T-helper 2 cell treated with Interferon-gamma antibody and Interleukin-4, amounts not matched to agents 5 μg/mL and 100 μg/mL, for 36 hours (primary cell): ENCODE results near the gene RBM28.

Experiments
- DNase-seq: peaks from one replicate; pipeline ENCODE4 v3.0.0; 2021; ENCODE audit warnings: low spot score
- H3K27ac Mint-ChIP-seq: one replicate; pipeline ENCODE4 v1.8.0; 2021; ENCODE audit warnings: mild to moderate bottlenecking, mixed read lengths
- H3K27me3 Mint-ChIP-seq: one replicate; pipeline ENCODE4 v1.8.0; 2021; ENCODE audit warnings: low read depth, mixed read lengths
- H3K36me3 Mint-ChIP-seq: one replicate; pipeline ENCODE4 v1.8.0; 2021; ENCODE audit warnings: low read depth, mixed read lengths
- H3K4me1 Mint-ChIP-seq: one replicate; pipeline ENCODE4 v1.8.0; 2021; ENCODE audit warnings: low read depth, mixed read lengths
- H3K4me3 Mint-ChIP-seq: one replicate; pipeline ENCODE4 v1.8.0; 2022; ENCODE audit warnings: mild to moderate bottlenecking, moderate library complexity, mixed read lengths
- H3K9me3 Mint-ChIP-seq: one replicate; pipeline ENCODE4 v1.8.0; 2021; ENCODE audit warnings: mixed read lengths

Gene RBM28

DNA sequence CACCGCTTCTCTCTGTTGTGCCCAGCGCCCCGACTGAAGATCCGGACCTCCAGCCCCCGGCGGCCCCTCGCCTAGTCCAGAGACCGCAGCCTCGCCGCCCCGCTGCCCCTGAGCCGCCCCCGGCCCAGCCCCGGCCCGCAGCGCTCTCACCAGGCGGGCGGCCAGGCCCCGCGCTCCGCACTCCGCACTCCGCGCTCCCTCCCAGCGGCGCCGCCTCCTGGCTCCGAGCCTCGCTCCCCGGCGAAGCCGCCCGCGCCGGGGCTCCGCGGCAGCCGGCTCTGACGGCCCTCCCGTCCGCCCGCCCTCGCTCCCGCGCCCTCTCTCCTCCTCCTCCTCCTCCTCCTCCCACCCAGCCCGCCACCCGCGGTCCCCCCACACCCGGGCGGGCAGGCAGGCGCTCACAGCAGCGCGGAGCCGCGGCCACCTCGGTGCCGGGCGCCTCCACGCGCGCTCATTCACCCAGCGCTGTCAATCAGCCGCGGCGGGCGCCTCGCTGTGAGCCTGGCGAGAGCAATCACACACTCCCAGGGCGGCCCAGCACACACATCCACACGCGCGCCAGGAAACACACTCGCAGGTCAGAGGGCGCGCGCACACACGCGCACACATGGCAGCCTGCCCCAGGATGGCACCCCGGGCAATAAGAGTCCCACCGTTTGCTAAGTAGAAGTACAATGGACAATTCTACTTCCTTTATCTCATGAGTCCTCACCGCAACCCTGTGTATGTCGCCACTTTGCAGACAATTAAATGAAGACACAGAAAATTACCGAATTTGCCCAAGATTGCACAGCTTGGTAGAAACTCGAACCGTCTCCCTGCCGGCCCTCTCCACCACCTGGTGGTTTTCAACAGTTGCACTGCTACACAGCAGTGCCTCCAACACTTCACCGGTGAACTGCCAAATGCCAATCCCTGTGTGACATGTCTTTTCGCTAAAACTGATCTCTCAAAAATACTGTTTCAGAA lies 18.0 kb upstream of the RBM28 start, which contains the start of gene PRRT4:
Gene PRRT4 (minus strand): TSS at position 280 of the 969 bp plus-strand sequence.
- peak within 1 kb of the TSS; percentile 74 for H3K4me3 Mint-ChIP-seq
- H3K27me3 Mint-ChIP-seq: peaks cover 82% of the 10 kb centered on the region
- H3K4me1 Mint-ChIP-seq: peaks cover 15% of the 10 kb centered on the region
- H3K36me3 Mint-ChIP-seq: no peaks in the 10 kb centered on the region
- peak; percentile 27 for DNase-seq
- no peaks in the 10 kb centered on the region for H3K9me3 Mint-ChIP-seq
- peak within 1 kb of the TSS; percentile 28 for H3K27ac Mint-ChIP-seq

- Mint-ChIP-seq H3K9me3 (no peaks in the 10 kb centered on the region), H3K4me1 (peaks cover 20% of the 10 kb centered on the region), H3K27me3 (peaks cover 76% of the 10 kb centered on the region), H3K36me3 (no peaks in the 10 kb centered on the region), H3K4me3 (no peak overlapping the region), H3K27ac (no peak overlapping the region)
- DNase-seq: no peak
These were observed 16.6 kb upstream of the RBM28 start for GRCh38 chr7:128360359-128360678.

DNA sequence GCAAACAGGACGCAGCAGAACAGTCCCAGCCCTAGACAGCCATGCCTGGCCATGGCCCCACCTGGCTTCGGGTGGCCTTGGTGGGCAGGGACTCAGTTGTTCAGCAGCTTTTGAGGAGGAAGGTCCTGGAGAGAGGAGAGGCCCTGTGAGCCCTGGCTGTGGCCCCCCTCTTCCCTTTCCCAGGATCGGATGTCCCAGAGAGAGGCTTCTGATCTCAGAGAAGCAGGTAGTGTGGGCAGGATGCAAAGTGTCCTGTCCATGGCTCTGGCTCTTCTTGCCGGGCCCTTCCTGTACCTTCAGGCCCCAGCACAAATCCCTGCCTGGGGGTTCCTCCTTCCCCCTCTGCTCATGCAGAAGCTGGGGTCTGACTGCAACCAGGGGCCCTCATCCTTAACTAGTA lies 16.2 kb upstream of the RBM28 start:
- H3K27ac Mint-ChIP-seq: no peak overlapping the region
- H3K36me3 Mint-ChIP-seq: no peaks in the 10 kb centered on the region
- H3K4me1 Mint-ChIP-seq: peaks cover 20% of the 10 kb centered on the region
- no peaks in the 10 kb centered on the region for H3K9me3 Mint-ChIP-seq
- no peak for DNase-seq
- H3K27me3 Mint-ChIP-seq: peaks cover 72% of the 10 kb centered on the region
- H3K4me3 Mint-ChIP-seq: no peak overlapping the region

GRCh38 chr7:128359336-128359735 lies 15.6 kb upstream of the RBM28 start:
- DNase-seq: no peak
- peaks cover 20% of the 10 kb centered on the region for H3K4me1 Mint-ChIP-seq
- no peaks in the 10 kb centered on the region for H3K36me3 Mint-ChIP-seq
- H3K27me3 Mint-ChIP-seq: peaks cover 70% of the 10 kb centered on the region
- H3K27ac Mint-ChIP-seq: no peak overlapping the region
- no peaks in the 10 kb centered on the region for H3K9me3 Mint-ChIP-seq
- H3K4me3 Mint-ChIP-seq: no peak overlapping the region

DNA sequence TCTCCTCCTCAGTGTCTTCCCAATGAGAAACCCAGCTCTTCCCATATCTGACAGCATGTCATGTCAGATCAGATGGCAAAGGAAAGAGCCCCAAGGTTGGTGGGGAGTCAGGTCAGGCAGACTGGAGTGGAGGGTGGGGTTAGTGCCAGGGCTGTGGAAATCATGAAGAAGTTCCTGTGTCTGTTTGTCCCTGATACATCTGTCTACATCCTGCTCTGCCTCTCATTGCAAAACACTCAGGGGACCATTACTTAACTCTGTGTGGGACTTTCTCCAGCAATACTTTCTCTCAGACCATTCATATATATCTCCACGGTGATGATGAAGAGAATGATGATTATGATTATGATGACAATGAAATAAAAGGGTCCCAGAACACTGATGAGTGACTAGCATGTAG lies 14.5 kb upstream of the RBM28 start:
- no peaks in the 10 kb centered on the region for H3K9me3 Mint-ChIP-seq
- DNase-seq: no peak
- H3K36me3 Mint-ChIP-seq: no peaks in the 10 kb centered on the region
- H3K27ac Mint-ChIP-seq: no peak overlapping the region
- peaks cover 20% of the 10 kb centered on the region for H3K4me1 Mint-ChIP-seq
- H3K4me3 Mint-ChIP-seq: no peak overlapping the region
- peaks cover 70% of the 10 kb centered on the region for H3K27me3 Mint-ChIP-seq

DNA sequence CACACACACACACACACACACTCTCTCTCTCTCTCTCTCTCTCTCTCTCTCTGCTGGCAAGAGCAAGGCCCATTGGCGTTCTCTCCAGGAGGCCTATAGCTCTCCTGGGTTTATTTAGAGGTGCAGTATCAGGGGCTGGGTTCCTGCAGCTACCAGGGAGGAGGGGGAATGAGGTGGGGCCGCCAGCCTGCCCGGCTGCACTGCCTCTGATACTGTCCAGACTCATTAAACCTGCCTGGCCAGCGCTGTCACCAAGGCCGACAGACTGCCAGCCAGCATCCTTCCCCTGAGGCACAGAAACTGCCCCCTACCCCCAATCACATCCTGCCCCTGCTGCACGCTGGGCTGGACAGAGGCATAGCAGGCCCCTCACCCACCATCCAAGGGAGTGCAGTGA lies 13.5 kb upstream of the RBM28 start:
- peaks cover 14% of the 10 kb centered on the region for H3K4me1 Mint-ChIP-seq
- H3K9me3 Mint-ChIP-seq: no peaks in the 10 kb centered on the region
- H3K36me3 Mint-ChIP-seq: no peaks in the 10 kb centered on the region
- H3K27me3 Mint-ChIP-seq: peaks cover 69% of the 10 kb centered on the region
- H3K27ac Mint-ChIP-seq: no peak overlapping the region
- DNase-seq: no peak
- H3K4me3 Mint-ChIP-seq: no peak overlapping the region

- H3K27me3 Mint-ChIP-seq: peaks cover 63% of the 10 kb centered on the region
- H3K4me3 Mint-ChIP-seq: no peak overlapping the region
- no peak for DNase-seq
- H3K9me3 Mint-ChIP-seq: no peaks in the 10 kb centered on the region
- H3K4me1 Mint-ChIP-seq: peaks cover 9% of the 10 kb centered on the region
- H3K36me3 Mint-ChIP-seq: no peaks in the 10 kb centered on the region
- H3K27ac Mint-ChIP-seq: no peak overlapping the region
These were observed 13.0 kb upstream of the RBM28 start for GRCh38 chr7:128356546-128357216.

- Mint-ChIP-seq H3K4me1 (peaks cover 4% of the 10 kb centered on the region), H3K4me3 (peak overlapping the region; percentile 27), H3K9me3 (no peaks in the 10 kb centered on the region), H3K27ac (no peak overlapping the region), H3K36me3 (no peaks in the 10 kb centered on the region), H3K27me3 (peaks cover 64% of the 10 kb centered on the region)
- no peak for DNase-seq
These were observed 9.9 kb upstream of the RBM28 start for GRCh38 chr7:128353610-128354009.

- Mint-ChIP-seq H3K9me3 (no peaks in the 10 kb centered on the region), H3K4me3 (peak overlapping the region; percentile 27), H3K27ac (no peak overlapping the region), H3K27me3 (peaks cover 62% of the 10 kb centered on the region), H3K4me1 (peaks cover 4% of the 10 kb centered on the region), H3K36me3 (no peaks in the 10 kb centered on the region)
- no peak for DNase-seq
These were observed 9.5 kb upstream of the RBM28 start for GRCh38 chr7:128353189-128353588.

GRCh38 chr7:128352636-128353035 lies 8.9 kb upstream of the RBM28 start:
- Mint-ChIP-seq H3K27ac (no peak overlapping the region), H3K27me3 (peaks cover 61% of the 10 kb centered on the region), H3K9me3 (no peaks in the 10 kb centered on the region), H3K4me1 (peaks cover 5% of the 10 kb centered on the region), H3K36me3 (no peaks in the 10 kb centered on the region), H3K4me3 (peak overlapping the region; percentile 24)
- DNase-seq: no peak

DNA sequence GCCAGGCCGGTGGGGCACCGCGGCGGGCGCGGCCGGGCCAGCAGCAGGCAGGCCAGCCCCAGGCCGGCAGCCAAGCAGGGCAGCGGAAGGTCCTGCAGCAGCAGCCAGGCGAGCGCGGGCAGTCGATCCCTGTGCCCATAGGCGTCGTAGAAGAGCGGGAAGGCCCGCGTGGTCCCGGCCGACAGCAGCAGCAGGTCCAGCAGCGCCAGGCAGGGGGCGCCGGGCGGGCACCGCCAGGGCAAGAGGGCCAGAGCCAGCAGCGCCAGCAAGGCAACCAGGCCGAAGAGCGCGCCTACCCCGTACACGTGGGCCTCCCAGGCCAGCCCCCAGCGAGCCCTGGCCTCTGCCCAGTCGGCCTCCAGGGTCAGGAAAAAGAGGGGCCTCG lies 8.4 kb upstream of the RBM28 start:
- Mint-ChIP-seq H3K4me1 (peaks cover 7% of the 10 kb centered on the region), H3K36me3 (no peaks in the 10 kb centered on the region), H3K9me3 (no peaks in the 10 kb centered on the region), H3K27me3 (peaks cover 60% of the 10 kb centered on the region), H3K27ac (no peak overlapping the region), H3K4me3 (no peak overlapping the region)
- peak; percentile 30 for DNase-seq

DNA sequence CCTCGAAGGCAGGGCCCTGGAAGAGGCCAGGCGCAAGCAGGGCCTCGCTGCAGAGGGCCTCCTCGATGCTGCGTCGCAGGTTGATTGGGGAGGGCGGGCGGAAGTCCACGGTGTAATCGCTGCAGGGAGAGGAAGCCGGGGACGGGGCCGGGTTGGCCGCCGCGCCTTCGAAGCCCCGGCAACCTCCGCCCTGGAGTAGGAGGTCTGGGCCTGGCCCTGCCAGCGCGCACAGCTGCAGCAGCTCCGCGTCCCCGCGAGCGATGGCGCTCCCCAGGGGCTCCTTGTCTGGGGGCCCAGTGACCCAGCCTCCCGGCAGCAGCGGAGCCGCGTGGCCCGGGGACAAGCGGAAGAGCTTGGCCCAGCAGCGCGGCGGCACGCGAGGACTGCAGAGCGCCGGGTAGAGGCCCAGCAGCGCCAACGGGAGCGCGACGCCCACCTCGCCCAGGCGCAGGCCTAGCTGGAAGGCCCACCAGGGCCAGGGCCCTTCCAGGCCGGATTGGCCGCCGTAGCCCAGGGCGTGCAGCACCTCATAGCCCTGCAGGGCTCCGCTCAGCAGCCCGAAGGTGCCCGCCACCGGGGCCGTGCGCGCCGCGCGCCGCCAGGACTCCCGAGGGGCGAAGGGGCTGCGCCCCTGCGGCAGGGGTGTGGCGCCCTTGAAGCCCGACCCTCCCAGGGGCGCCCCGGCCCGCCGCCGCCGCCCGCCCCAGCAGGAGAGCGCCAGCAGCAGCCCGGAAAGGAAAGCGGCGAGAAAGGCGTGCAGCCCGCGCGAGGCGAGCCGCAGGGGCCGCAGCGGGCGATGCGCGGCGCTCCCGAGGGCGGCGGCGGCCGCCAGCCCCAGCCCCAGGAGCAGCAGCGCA lies 7.8 kb upstream of the RBM28 start:
- Mint-ChIP-seq H3K9me3 (no peaks in the 10 kb centered on the region), H3K27me3 (peaks cover 58% of the 10 kb centered on the region), H3K36me3 (no peaks in the 10 kb centered on the region), H3K27ac (no peak overlapping the region), H3K4me1 (peaks cover 7% of the 10 kb centered on the region), H3K4me3 (no peak overlapping the region)
- no peak for DNase-seq

DNA sequence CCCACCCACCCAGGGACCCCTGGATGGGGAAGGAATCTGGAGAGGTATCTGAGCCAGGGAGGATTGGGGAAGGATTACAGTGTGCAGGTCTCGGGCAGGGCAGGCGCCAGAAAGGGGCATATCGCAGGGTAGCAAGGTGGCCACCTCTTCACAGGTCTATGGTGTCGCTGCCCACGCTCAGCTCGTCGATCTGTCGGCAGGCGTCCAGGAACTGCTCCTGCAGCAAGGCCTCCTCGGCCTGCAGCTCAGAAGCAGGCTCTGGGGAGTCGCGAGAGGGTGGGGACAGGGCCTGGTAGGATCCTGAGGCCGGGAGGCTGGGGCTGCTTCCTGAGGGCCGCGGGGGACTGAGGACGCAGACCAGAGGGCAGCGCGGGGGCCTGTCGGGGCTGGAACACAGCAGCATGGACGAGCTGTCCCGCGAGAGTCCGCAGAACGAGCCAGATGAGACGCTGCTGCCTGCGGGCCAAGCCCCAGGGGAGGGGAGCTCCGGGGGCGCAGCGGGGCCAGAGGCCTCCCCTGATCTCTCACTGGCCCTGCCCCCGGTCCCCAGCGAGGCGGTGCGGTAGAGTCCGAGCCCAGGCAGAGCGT lies 7.1 kb upstream of the RBM28 start:
- no peaks in the 10 kb centered on the region for H3K36me3 Mint-ChIP-seq
- no peaks in the 10 kb centered on the region for H3K9me3 Mint-ChIP-seq
- DNase-seq: no peak
- H3K4me1 Mint-ChIP-seq: peaks cover 6% of the 10 kb centered on the region
- H3K27me3 Mint-ChIP-seq: peaks cover 57% of the 10 kb centered on the region
- peak overlapping the region; percentile 7 for H3K4me3 Mint-ChIP-seq
- no peak overlapping the region for H3K27ac Mint-ChIP-seq
